GM19463 (cell line): Measurements from ENCODE around the gene GNPNAT1.
"Not testable (repeated sequence)": the region's sequence is repeated elsewhere in the genome, so short reads cannot be mapped to it uniquely, and the experiment has no call there.

ENCODE experiments used
- ATAC-seq: cut with Tn5 transposase; IDR thresholded peaks from one replicate; pipeline ENCODE4 v1.9.1; 2021; ENCODE audit warnings: mild to moderate bottlenecking, moderate library complexity; ENCODE audit not compliant: unreplicated experiment

The GNPNAT1 gene

DNA sequence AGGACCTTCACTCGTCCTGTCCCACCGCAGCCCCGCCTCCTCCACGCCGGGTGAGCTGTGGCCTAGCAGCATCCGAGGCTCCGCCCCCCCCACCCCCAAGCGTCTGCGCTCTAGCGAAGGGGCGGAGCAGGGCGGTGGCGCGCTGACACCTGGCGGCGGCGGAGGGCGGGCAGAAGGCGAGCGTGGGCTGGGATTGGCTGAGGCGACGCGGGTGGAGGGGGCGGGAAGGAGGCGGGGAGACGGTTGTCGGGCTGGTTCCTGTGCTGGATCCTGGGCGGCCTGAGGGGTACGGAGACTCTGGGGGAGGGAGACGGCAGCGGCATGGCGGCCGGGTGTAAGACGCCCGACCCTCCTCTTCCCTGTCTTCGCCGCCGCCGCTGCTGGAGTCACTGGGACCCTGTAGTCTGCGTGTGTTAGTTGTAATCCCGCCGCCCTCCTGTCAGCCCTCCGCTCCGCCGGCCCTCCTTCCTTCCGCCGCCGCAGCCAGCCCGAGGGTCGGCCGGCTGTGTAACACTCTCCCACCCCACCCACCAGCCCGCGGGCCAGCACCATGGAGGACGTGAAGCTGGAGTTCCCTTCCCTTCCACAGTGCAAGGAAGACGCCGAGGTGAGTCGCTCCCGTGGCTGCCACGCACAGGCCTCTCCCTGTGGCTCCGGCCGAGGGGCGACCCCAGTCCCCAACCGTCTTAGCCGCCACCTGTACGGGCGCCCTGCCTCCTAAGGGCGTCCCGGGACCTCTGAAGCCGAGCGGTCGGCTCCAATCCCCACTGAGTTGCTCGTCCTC, 61.3 kb downstream of the GNPNAT1 start, which contains the start of gene STYX:
Gene STYX (plus strand): TSS at position 242 of the 784 bp plus-strand sequence. CDS start 309 bp downstream, at position 551.
- ATAC-seq: peak; percentile 93

GRCh38 chr14:52729585-52729924, 61.9 kb downstream of the GNPNAT1 start:
- no peak for ATAC-seq

GRCh38 chr14:52729035-52729434, 62.4 kb downstream of the GNPNAT1 start:
- not testable (repeated sequence) for ATAC-seq

- ATAC-seq: not testable (repeated sequence)
Measured at GRCh38 chr14:52727509-52727908, 63.9 kb downstream of the GNPNAT1 start.
